ENCODE data around the gene ANAPC1.
"Not testable (repeated sequence)": the region's sequence is repeated elsewhere in the genome, so short reads cannot be mapped to it uniquely, and the experiment has no call there.

GRCh38 chr2:111860005-111860404, 24.0 kb downstream of the ANAPC1 start:
- not testable (repeated sequence) for TF ChIP-seq CTCF, EP300 (IDR thresholded peaks at IDR 0.05)
